HL-60/S4 treated with phorbol 12-myristate 13-acetate at 8.2 ng/mL for 4 days and 3 days (cell line): Measurements from ENCODE around the gene TEKT5.

ENCODE experiments used
- in situ Hi-C: fragments of 300-500 bp; cut with MboI; formaldehyde crosslinking; loops from 2 replicates; pipeline ENCODE4 v1.15.0; 2022; ENCODE audit warnings: low sequenced_read_pairs

Gene TEKT5

GRCh38 chr16:10581507-10581906 is 113.2 kb downstream of the TEKT5 start:
- in situ Hi-C loops: no loop called here

GRCh38 chr16:10580883-10581247 is 113.9 kb downstream of the TEKT5 start:
- in situ Hi-C loops: no loop called here

- in situ Hi-C loops: no loop called here
These were observed 114.5 kb downstream of the TEKT5 start, which contains the start of gene EMP2 for GRCh38 chr16:10579965-10580882. EMP2 (minus strand) TSS chr16:10580598; CDS start chr16:10547617, 32,981 bp downstream.

- in situ Hi-C loops: no loop called here
These were observed 115.2 kb downstream of the TEKT5 start for GRCh38 chr16:10579575-10579964.

GRCh38 chr16:10578474-10579316 is 116.0 kb downstream of the TEKT5 start:
- in situ Hi-C loops: no loop called here
